ENCODE results near the gene PRKACG.
A peak's percentile ranks its signal among the peaks of the same experiment; 100 is the strongest.
"Not testable (repeated sequence)": the region's sequence is repeated elsewhere in the genome, so short reads cannot be mapped to it uniquely, and the experiment has no call there.

The PRKACG gene

DNA sequence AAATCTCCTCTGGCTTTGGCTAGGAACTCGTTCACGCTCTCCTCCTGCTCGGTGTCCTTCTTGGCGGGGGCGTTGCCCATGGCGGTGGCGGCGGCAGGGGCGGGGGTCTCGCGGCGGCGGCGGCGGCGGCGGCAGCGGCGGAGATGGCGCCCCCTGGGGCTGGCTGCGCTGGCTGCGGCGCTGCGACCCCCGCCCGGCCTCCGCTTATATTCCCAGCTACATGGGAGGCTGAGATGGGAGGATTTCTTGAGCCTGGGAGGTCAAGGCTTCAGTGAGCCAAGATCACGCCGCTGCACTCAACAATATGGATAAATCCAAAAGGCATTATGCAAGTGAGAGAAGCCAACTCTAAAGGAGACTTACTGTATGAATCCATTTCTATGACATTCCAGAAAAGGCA is at the start of gene PRKACG:
Gene PRKACG (minus strand): TSS at position 101 of the 400 bp plus-strand sequence. CDS start 21 bp downstream, at position 80.
- no peak for DNase-seq (ENCODE audit: low spot score)

DNA sequence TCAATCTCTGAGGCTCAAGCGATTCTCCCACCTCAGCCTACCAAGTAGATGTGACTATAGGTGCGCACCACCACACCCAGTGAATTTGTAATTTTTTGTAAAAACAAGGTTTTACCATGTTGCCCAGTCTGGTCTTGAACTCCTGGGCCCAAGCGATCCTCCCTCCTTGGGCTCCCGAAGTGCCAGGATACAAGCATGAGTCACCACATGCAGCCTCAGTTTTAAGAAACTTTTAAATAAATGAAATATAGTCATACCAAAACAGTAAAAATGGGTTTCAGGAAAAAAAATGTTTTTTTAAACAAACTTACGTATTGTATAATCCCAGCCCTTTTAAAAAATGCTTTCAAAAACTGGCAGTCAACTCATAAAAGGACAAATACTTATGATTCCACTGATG is 48.3 kb upstream of the PRKACG start:
- no peak for DNase-seq (ENCODE audit: low spot score)

DNA sequence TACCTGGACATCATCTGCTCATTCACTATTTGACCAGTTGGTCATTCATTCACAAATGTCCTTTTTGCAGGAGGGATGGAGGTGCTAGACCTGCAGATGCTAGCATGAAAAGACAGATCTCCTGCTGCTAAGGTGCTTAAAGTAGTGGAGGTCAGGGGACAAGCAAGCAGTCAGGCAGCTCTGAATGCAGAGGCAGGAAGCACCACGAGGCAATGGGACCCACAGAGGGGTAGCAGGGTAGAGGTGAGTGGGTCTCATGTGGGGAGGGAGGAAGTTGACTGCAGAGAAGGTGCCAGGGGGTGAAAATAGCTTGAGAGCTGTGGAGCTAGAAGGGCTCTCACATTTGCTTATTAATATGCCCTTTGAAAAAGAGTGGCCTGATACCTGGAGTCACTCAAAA is 46.9 kb upstream of the PRKACG start:
- DNase-seq (ENCODE audit: low spot score): no peak

DNA sequence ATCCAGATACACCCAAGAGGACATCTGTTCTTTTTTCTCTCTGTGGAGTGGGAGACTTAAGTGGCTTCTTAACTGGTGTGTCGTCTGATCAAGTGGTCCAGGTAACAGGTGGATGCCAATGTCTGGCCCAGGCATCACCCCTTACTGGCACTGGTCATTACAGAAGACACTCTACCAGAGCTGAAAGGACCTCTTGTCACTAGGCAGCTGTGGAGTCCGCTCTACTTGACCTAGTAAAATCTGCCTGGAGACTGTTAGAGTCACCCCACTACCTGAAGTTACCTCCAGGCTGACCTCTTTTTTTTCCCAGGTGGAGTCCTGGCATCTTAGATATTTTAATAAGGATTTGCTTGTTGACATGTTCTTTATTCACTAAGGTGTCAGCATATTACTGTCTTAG is 44.2 kb upstream of the PRKACG start:
- no peak for DNase-seq (ENCODE audit: low spot score)

DNA sequence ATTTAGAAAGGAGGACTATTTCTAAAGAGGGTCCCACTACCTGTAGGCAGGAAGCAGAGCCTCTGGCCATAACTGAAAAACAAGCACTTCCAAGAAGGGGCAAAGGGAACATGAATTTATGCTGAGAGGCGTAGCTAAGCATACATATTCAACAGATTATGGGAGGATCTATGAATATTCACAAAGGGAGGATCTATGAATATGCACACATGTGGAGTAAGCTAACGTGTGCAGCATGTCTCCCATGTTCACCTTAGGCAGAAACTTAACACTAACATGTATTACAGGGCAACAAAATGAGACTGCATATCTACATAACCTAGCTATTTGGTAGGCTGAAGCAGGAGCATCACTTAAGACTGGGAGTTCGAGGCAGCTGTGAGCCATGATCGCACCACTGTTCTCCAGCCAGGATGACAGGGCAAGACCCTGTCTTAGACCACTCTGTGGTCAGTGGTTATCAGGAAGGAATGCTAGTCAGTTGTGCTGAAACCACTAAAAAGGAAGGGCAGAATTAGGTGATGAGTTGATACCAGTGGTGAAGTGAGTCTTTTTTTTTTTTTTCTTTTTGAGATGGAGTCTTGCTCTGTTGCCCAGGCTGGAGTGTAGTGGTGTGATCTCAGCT is 42.4 kb upstream of the PRKACG start:
- no peak for DNase-seq (ENCODE audit: low spot score)

DNA sequence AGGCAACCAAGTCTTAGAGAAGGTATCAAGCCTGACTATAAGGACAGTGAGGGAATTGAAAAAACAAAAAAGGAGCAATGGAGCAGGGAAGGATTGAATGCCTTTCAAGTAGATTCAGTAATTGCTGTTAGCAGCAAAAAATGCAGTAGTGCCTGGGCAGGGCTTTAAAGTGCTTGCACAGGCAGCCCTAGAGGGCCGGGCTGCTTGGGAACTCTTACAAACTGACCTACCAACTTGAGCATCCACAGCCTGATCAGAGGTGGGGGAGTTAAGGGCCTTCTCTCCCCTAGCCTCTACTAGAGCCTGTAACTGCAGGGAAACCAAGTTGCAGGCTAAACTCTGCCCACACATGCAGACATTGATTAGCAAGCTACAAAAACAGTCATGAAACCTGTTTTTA is 41.1 kb upstream of the PRKACG start:
- no peak for DNase-seq (ENCODE audit: low spot score)

DNA sequence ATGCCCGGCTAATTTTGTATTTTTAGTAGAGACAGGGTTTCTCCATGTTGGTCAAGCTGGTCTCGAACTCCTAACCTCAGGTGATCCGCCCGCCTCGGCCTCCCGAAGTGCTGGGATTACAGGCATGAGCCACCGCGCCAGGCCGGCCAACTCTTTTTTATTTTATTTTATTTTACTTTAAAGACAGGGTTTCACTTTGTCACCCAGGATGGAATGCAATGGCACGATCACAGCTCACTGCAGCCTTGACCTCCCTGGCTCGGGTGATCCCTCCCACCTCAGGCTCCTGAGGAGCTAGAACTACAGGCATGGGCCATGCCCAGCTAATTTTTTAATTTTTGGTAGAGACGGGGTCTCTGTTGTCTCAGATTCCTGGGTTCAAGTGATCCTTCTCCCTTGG is 37.0 kb upstream of the PRKACG start:
- not testable (repeated sequence) for DNase-seq (ENCODE audit: low spot score)

DNA sequence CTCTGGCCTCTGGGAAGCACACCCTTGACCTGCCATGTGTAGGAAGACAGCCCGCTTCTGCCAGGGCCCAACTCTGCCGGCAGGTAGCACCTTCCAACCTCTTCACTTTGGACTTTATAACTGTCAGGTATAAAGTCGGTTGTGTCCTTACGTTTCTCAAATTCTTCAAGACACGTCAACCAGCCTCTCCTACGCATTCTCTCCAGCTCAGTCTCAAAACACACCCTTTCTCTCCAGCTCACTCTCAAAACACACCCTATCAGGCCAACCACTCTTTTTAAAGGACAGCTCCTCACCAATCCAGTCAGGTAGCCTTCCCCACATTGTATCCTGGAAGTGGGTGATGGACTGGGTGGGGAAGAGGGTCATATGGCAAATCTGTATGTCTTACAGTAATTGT is 35.2 kb upstream of the PRKACG start:
- no peak for DNase-seq (ENCODE audit: low spot score)

DNA sequence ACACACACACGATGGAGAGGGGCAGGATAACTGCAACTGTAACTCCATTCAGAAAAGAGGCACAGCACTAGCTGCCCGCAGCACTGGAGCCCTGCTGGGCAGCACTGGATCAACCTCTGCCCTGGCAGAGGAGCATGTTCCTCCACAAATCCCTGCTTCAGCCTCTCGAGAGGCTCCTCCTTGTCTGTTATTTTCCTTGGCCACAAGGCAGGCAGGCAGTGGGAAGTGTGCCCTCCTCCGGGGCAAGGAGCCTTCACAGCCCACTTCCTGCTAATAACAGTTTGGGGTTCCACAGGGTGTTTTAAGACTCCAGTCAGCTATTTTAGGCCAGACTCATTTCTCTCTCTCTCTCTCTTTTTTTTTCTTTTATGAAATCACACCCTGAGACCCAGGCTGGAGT is 33.5 kb upstream of the PRKACG start:
- no peak for DNase-seq (ENCODE audit: low spot score)

DNA sequence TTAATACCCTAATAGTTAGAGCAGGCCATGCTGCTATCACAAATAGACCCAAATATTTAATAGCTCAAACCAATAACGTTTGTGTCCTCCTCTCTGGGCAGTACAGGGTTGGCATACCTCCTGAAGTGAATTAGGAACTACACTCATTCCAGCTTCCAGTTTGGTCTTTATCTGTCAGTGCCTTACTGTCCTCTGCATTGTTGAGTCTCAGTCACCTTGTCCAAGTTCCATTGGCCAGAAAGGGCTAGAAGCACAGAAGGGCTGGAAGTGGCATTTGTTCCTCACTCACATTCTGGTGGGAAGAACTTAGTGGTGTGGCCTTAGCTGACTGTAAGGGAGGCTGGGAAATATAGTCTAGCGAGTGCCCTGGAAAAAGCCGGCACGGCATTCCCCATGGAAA is 32.8 kb upstream of the PRKACG start:
- no peak for DNase-seq (ENCODE audit: low spot score)

DNA sequence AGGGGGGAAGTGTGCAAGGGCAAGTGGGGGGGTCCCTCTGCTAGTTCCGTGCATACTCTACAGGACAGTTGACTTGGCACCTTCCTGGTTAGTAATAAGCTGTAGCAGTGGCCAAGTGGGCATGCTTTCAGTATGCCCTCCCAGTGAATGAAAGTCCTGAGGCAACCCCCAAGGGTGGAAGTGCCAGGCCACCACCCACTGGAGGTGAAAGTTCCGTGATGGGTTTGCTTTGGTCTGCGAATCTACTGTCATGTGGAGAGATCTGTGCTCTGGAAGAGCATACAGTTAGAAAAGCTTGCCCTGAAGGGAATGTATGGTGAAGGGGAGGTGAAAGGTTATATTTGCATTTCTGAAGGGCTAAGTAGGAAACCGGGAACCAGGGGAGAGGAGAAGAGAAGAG is 31.9 kb upstream of the PRKACG start:
- DNase-seq (ENCODE audit: low spot score): no peak

DNA sequence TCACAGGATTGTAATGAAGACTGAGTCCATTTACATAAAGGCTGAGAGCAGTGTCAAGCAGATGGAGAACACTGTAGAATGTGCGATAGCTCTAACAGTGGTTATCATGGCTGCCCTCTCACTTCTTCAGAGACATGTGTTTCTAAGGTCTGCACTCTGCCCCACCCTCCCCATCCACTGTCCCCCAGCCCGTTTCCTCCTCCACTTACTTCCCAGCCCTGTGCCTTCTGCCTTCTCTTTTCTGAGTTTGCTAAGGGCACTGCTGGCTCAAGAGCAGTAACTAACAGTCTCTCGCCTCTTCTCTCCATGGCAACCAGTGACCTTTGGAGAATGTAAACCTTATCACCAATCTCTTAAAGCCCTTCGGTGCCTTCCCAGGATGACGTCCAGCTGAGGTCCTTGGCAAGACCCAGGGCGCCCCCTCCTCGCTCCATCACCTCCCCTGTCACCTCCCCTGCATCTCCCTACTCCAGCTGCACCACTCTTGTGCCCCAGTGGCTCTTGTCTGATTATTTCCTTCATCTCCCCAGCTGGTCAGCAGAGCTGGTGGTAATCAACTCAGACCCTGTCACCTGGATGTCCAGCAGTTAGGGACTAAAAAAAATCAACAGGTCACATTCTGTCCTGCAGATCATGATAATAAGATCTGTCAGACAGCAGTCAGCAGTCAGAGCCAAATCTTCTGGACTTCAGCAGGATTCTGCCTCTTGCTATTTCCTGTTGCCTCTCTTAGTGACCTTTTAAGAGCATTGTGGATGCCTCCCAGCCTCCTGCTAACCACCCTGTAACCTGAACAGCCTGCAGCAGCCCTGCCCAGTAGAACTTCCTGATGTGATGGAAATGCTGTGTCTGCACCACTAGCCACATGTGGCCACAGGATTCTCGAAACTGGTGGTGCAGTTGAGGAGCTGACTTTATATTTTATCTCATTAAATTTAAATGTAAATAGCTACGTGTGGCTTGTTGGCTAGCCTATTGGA is 30.6 kb upstream of the PRKACG start:
- no peak for DNase-seq (ENCODE audit: low spot score)

DNA sequence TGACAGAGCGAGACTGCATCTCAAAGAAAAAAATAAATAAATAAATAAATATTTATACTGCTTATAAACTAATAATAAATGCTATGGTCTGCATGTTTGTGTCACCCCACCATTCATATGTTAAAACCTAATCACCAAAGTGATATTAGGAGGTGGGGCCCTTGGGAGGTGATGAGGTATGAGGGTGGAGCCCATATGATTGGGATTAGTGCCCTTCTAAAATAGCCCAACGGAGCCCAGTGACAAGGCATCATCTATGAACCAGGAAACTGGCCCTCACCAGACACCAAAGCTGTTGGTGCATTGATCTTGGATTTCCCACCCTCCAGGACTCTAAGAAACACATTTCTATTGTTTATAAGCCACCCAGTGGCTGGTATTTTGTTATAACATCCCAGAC is 26.7 kb upstream of the PRKACG start:
- DNase-seq (ENCODE audit: low spot score): no peak

DNA sequence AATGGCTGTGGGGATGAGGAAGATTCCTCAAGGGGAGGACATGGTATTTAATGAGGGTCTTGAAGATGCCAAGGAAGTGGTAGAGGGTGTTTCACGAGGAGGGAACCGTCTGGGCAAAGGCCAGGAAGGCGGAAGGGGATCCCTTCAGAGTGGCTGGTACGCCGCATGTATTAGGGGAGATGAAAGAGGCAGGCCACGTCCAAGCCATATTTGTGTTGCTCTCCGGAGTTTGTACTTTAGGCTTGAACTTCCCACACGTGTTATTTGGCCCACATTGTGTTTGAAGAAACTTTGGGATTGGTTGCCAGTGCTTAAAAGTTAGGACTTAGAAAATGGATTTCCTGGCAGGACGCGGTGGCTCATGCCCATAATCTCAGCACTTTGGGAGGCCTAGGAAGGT is 22.9 kb upstream of the PRKACG start:
- DNase-seq (ENCODE audit: low spot score): no peak

DNA sequence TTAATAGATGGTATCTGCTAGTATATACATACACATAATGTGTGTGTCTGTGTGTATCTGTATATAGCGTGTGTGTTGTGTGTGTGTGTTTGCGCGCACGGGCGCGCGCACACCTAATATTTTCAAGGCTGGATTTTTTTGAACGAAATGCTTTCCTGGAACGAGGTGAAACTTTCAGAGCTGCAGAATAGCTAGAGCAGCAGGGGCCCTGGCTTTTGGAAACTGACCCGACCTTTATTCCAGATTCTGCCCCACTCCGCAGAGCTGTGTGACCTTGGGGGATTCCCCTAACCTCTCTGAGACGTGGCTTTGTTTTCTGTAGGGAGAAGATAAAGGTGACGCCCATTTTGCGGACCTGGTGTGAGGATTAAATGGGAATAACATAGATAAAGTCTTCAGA is 22.4 kb upstream of the PRKACG start:
- DNase-seq (ENCODE audit: low spot score): peak; percentile 59

DNA sequence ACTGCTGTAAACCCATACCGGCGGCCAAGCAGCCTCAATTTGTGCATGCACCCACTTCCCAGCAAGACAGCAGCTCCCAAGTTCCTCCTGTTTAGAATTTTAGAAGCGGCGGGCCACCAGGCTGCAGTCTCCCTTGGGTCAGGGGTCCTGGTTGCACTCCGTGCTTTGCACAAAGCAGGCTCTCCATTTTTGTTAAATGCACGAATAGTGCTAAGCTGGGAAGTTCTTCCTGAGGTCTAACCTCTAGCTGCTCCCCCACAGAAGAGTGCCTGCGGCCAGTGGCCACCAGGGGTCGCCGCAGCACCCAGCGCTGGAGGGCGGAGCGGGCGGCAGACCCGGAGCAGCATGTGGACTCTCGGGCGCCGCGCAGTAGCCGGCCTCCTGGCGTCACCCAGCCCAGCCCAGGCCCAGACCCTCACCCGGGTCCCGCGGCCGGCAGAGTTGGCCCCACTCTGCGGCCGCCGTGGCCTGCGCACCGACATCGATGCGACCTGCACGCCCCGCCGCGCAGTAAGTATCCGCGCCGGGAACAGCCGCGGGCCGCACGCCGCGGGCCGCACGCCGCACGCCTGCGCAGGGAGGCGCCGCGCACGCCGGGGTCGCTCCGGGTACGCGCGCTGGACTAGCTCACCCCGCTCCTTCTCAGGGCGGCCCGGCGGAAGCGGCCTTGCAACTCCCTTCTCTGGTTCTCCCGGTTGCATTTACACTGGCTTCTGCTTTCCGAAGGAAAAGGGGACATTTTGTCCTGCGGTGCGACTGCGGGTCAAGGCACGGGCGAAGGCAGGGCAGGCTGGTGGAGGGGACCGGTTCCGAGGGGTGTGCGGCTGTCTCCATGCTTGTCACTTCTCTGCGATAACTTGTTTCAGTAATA is 21.8 kb upstream of the PRKACG start, which contains the start of gene FXN:
Gene FXN (plus strand): TSS at position 315 of the 871 bp plus-strand sequence. CDS start 31 bp downstream, at position 346.
- DNase-seq (ENCODE audit: low spot score): peak; percentile 84

DNA sequence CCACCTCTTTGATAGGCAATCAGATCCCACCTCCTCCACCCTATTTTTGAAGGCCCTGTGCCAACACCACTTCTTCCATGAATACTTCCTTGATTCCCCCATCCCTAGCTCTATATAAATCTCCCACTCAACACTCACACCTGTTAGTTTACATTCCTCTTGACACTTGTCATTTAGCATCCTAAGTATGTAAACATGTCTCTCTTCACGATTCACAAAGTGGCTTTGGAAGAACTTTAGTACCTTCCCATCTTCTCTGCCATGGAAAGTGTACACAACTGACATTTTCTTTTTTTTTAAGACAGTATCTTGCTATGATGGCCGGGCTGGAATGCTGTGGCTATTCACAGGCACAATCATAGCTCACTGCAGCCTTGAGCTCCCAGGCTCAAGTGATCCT is 20.2 kb upstream of the PRKACG start:
- DNase-seq (ENCODE audit: low spot score): no peak

DNA sequence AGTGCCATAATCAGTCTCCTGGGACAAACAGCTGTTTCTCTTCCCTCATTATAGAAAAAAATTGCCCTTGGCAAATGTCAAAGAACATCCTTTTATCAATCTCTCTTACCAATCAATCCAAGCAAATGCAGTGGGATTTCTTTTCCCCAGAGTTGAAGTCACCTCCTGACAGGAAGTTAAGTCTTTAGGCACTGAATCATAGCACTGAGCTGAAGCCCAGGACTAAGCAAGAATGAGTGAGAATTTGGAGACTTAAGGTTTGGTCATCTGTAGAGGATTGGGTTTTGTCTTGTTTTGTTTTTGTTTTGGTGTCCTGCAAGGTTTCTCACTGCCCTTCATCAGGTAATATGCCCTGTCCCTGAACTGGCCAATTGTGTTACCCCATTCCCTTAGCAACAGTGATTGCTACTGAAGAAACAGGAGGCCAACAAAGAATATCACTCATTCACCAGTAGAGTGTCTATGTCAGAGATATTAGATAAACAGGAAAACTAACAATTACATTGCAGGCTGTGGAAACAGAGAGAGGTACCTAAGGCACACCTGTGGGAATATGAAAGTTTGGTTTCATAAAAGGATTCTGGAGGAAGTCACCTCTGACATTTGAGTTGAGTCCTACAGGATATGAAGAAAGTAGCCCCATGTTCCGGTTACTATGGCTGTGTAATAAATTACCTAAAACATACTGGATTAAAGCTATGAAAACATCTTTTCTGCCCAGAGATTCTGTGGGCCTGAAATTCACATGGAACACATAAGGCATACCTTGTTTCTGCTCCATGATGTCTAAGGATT is 17.1 kb upstream of the PRKACG start:
- DNase-seq (ENCODE audit: low spot score): no peak

DNA sequence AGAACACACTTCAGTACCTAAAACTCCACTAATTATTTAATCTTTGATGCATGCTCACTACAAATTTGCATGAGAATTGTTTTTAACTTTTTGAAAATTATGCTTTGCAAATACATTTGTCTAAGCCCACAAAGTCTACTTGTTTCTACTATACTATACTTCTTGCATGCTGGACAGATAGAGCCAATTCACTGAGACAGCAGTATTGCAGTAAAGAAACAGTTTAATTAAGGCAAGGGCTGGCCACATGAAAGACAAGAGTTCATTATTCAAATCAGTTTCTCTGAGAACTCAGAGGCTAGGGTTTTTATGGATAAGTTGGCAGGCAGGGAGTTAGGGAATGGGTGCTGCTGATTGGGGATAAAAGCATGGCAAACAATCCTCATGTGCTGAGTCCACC is 15.6 kb upstream of the PRKACG start:
- no peak for DNase-seq (ENCODE audit: low spot score)

DNA sequence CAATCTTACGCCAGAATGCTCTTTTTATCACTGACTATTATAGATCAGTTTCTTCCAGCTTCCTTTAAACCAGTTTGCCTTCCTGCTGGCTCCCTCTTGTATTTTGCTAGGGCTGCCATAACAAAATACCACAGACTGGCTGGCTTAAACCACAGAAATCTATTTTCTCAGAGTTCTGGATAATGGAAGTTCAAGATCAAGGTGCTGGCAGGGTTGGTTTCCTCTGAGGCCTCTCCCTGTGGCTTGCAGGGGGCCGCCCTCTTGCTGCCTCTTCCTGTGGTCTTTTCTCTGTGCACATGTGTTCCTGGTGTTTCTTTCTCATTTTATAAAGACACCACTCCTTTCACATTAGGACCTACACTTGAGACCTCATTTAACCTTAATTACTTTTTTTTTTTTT is 14.8 kb upstream of the PRKACG start:
- no peak for DNase-seq (ENCODE audit: low spot score)

DNA sequence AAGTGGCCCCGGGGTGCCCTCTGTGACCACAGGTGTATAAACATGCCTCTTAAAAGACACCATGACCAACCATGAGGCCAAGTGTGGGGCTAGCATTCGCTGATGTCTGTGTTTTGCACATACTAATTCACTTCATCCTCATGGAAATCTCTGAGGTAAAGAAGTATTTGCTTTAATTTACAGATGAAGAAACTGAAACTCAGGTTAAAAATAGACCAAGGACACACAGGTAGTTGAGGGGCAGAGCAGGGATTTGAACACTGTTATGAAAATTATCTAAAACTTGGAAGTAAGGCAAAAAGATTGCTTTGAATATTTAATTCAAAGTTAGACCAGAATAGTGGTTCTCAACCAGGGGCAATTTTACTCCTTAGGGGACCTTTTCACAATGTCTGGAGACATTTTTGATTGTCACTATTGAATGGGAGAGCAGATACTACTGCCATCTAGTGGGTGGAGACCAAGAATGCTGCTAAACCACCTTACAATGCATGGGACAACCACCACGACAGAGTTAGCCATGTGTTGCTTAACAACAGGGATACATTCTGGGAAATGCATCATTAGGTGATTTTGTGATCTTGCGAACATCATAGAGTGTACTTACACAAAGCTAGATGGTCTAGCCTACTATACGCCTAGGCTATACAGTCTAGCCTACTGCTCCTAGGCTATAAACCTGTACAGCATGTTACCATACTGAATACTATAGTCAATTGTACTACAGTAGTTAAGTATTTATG is 13.6 kb upstream of the PRKACG start:
- DNase-seq (ENCODE audit: low spot score): peak; percentile 85
